Activated effector memory CD4-positive, alpha-beta T cell treated with Interleukin-2 at 50 U/mL for 16 hours (primary cell): ENCODE measurements around the gene LCNL1.

Experiments
- DNase-seq: peaks from one replicate; pipeline ENCODE4 v3.0.0-alpha.2; 2020

The LCNL1 gene

DNA sequence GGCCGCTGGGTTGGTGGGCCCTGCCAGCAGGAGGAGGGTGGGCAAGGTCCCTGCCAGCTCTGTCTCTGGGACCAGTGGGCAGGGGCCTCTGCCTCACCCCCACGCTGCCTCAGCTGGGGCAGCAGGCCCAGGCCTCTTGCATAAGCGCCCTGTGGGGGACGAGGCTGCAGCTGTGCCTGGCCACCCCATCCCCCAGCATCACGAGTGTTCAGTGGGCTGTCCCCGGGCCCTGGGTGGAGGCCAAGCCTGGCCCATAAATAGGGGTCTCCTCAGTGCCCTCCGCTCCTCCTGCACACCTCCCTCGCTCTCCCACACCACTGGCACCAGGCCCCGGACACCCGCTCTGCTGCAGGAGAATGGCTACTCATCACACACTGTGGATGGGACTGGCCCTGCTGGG lies 5.6 kb upstream of the LCNL1 start, which contains the start of gene PTGDS:
TSS of gene PTGDS (plus strand) at position 282 of the 400 bp plus-strand sequence. CDS start at position 357, 75 bp downstream.
- DNase-seq, result no peak

DNA sequence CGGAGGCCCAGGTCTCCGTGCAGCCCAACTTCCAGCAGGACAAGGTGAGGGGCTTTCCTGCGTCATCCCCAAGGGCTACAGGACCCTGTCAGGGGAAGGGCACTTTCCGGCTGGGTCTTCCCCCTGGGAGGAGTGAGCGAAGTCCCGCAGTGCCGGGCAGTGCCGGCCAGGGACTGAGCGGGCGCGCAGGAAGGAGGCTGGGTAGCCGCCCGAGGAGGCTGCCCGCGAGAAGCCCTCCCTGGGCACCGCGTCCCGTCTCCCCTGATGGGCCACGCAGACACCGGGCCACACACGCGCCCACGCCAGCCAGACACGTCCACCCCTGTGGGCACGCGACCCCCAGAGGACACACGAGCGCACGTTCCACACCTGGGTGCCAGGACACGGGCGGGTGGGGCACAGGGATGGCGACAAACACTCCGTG lies 5.1 kb upstream of the LCNL1 start:
- DNase-seq, result no peak

GRCh38 chr9:136978073-136978864 lies 4.5 kb upstream of the LCNL1 start:
- peak; percentile 56 for DNase-seq

GRCh38 chr9:136978865-136979544 lies 3.8 kb upstream of the LCNL1 start:
- DNase-seq, result no peak

DNA sequence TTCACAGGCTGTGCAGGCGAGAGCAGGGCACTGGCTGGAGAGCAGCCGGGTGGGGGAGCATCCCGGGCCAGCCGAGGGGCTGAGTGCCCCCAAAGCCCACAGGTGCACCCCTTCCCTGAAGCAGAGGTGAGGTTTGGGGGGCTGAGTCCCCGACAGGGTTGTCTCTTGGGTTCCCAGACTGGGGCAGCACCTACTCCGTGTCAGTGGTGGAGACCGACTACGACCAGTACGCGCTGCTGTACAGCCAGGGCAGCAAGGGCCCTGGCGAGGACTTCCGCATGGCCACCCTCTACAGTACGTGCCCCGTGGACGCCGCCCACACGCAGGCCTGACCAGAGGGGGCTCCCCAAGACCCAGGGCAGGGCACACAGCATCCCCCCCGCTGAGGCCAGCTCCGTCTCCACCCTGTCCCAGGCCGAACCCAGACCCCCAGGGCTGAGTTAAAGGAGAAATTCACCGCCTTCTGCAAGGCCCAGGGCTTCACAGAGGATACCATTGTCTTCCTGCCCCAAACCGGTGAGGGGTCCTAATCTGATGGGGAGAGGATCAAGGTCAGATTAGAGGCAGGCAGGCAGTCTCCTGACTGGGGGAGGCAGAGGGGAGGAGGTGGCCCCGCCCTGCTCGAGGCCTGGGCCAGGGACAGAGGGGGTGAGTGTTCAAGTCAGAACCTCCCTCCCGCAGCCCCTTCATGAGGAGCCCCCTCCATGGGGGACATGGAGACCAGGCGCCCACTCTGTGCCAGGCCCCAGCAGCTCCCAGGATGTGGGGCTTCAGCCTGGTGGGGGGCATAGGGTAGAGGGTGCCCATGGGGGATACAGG lies 2.8 kb upstream of the LCNL1 start:
- DNase-seq, result no peak

GRCh38 chr9:136980669-136981478 lies 1.9 kb upstream of the LCNL1 start:
- DNase-seq, result no peak

GRCh38 chr9:136981588-136982231 lies 1.1 kb upstream of the LCNL1 start:
- no peak for DNase-seq

- no peak for DNase-seq
These were observed 374 bp downstream of the LCNL1 start for GRCh38 chr9:136983167-136983566.

GRCh38 chr9:136983656-136984314 lies 992 bp downstream of the LCNL1 start:
- no peak for DNase-seq

GRCh38 chr9:136984464-136985026 lies 1.8 kb downstream of the LCNL1 start:
- no peak for DNase-seq

GRCh38 chr9:136985027-136985602 lies 2.3 kb downstream of the LCNL1 start:
- no peak for DNase-seq

GRCh38 chr9:136985853-136986252 lies 3.1 kb downstream of the LCNL1 start:
- no peak for DNase-seq

DNA sequence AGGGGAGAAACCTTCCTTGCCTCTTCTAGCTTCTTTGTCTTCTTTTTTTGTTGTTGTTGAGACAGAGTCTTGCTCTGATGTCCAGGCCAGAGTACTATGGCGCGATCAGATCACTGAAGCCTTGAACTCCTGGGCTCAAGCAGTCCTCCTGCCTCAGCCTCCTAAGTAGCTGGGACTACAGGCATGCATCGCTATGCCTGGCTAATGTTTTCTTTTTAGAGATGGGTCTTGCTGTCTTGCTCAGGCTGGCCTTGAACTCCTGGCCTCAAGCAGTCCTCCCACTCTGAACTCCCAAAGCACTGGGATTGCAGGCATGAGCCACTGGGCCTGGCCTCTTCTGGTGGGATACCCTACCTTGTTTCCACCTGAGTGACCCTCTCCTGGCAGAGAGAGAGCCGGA lies 6.1 kb downstream of the LCNL1 start:
- no peak for DNase-seq

- DNase-seq, result no peak
These were observed 7.6 kb downstream of the LCNL1 start for GRCh38 chr9:136990242-136990911.

GRCh38 chr9:136991993-136992818 lies 9.4 kb downstream of the LCNL1 start, which contains the start of gene PAXX:
Gene PAXX, plus strand, starts transcription at chr9:136992422. Its CDS starts 22 bp downstream, at chr9:136992444.
- peak; percentile 90 for DNase-seq

GRCh38 chr9:136992819-136993369 lies 10.1 kb downstream of the LCNL1 start:
- no peak for DNase-seq

DNA sequence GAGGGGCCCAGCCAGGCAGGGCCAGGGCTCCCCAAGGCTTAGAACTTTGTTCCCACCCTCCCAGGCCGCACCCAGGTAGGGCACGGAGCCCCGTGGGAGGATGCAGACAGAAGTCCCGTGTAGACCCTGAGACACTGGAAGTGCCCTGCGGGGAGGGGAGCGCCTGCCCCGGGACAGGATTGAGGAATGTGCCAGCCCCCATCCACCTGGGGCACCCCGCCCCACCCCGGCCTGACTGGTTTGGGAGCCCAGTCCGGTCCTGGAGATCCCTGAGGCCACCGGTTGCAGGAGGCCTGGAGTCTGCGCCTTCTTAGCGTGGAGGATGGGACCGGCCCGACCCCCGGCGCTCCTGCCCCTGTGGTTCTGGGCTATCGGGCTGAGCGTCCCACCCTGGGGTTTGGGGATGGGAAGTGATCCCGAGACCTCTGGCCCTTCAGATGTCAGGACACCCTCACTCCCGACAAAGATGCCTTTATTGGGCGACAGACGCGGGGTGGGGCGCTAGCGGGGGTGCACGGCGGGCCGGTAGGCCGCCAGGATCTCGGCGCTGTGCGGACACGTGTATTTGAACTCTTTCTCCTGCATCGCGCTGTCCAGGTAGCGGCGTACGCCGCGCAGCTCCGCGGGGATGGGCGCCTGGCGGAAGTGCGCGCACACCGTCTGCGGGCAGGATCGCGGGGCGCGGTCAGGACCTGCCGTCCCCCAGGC lies 11.5 kb downstream of the LCNL1 start:
- no peak for DNase-seq

- no peak for DNase-seq
These were observed 12.1 kb downstream of the LCNL1 start for GRCh38 chr9:136994888-136995230.
